ENCODE data around the gene TTC1.

Gene TTC1

GRCh38 chr5:160105686-160106360, 96.9 kb downstream of the TTC1 start:
- TF ChIP-seq CTCF (IDR thresholded peaks at IDR 0.05; ENCODE audit: low read depth, low read length), result no peak
- H3K4me3 ChIP-seq (replicated peaks in 1 of 2; ENCODE audit: low read depth in 2 of 2, low read length in 2 of 2), result no peak overlapping the region
- DNase-seq (ENCODE audit: low read depth in 2 of 2), result peak; percentile 12 to 29

- DNase-seq (ENCODE audit: low read depth in 2 of 2), result no peak
- no peak overlapping the region for H3K4me3 ChIP-seq (replicated peaks in 1 of 2; ENCODE audit: low read depth in 2 of 2, low read length in 2 of 2)
- no peak for TF ChIP-seq CTCF (IDR thresholded peaks at IDR 0.05; ENCODE audit: low read depth, low read length)
Measured at GRCh38 chr5:160108124-160108523, 99.2 kb downstream of the TTC1 start.
